Measurements from ENCODE around the gene IFTAP.

IFTAP gene

DNA sequence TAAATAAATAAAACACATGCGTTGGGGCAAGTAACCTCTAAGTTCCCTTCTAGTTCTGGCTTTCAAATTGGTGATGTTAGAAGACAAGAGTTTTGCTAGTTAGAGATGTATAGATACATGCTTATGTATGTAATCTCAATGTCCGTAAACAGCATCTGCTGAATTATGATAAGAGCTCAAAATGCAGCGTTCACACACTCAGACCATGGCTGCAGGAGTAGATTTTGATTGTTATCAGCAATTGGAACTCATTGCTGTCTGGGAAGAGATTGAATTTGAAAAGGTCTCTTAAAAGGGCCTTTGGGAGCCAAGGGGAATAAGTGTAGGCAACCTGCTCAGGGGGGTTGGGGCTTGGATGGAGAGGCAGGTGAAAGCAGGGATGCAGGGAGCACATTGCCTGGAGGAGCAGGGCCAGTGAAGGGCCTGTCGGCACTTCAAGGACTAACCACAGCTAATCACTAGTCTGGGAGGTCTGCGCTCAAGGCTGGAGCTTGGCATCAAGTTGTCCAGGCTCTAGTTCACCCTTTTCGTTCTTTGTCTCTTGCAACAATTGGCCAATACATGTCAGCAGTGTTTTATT lies 29.2 kb upstream of the IFTAP start:
- no peak overlapping the region for H3K4me3 ChIP-seq (ENCODE audit: low read depth, low read length)
- DNase-seq (ENCODE audit: low read depth) = no peak
- TF ChIP-seq, protein P1, sequence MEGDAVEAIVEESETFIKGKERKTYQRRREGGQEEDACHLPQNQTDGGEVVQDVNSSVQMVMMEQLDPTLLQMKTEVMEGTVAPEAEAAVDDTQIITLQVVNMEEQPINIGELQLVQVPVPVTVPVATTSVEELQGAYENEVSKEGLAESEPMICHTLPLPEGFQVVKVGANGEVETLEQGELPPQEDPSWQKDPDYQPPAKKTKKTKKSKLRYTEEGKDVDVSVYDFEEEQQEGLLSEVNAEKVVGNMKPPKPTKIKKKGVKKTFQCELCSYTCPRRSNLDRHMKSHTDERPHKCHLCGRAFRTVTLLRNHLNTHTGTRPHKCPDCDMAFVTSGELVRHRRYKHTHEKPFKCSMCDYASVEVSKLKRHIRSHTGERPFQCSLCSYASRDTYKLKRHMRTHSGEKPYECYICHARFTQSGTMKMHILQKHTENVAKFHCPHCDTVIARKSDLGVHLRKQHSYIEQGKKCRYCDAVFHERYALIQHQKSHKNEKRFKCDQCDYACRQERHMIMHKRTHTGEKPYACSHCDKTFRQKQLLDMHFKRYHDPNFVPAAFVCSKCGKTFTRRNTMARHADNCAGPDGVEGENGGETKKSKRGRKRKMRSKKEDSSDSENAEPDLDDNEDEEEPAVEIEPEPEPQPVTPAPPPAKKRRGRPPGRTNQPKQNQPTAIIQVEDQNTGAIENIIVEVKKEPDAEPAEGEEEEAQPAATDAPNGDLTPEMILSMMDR (IDR thresholded peaks at IDR 0.05; ENCODE audit: low read depth, low read length, missing control alignments) = no peak

GRCh38 chr11:36566407-36567053 lies 27.8 kb upstream of the IFTAP start:
- H3K4me3 ChIP-seq (ENCODE audit: low read depth, low read length) = no peak overlapping the region
- DNase-seq (ENCODE audit: low read depth) = no peak
- TF ChIP-seq, protein P1 (IDR thresholded peaks at IDR 0.05; ENCODE audit: low read depth, low read length, missing control alignments) = no peak

DNA sequence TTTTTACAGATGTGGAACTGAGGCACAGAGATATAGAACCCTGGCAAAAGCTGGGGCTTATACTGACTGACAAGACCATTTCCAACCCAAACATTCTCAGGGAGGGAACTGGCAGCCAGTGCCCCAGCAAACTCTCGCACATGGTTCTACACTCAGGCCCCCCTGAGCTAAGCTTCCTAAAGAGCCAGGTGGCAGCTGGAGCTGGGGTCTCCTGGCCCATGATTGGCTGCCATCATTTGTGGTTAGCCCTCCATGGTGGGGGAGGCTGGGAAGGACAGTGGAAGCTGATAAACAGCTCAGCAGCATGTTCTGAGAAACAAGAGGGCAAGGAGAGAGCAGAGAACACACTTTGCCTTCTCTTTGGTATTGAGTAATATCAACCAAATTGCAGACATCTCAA lies 26.6 kb upstream of the IFTAP start, which contains the start of gene RAG1:
Gene RAG1, plus strand, starts transcription at position 314 of the 400 bp plus-strand sequence. CDS start 5,298 bp downstream, outside the sequence.
- no peak within 1 kb of the TSS for H3K4me3 ChIP-seq (ENCODE audit: low read depth, low read length)

DNA sequence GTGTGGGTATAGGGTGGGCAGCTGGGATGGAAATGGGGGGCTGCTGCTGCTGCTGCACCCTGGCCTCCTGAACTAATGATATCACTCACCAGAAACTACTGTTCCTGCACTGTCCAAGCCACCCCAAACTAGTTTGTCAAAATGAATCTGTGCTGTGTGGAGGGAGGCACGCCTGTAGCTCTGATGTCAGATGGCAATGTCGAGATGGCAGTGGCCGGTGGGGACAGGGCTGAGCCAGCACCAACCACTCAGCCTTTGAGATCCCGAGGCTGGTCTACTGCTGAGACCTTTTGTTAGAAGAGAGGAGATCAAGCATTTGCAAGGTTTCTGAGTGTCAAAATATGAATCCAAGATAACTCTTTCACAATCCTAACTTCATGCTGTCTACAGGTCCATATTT lies 25.2 kb upstream of the IFTAP start:
- no peak overlapping the region for H3K4me3 ChIP-seq (ENCODE audit: low read depth, low read length)
- DNase-seq (ENCODE audit: low read depth) = no peak

More for the DNA sequence above, 26.6 kb upstream of the IFTAP start, which contains the start of gene RAG1:
- DNase-seq (ENCODE audit: low read depth) = no peak
- TF ChIP-seq, protein P1 (IDR thresholded peaks at IDR 0.05; ENCODE audit: low read depth, low read length, missing control alignments) = no peak

DNA sequence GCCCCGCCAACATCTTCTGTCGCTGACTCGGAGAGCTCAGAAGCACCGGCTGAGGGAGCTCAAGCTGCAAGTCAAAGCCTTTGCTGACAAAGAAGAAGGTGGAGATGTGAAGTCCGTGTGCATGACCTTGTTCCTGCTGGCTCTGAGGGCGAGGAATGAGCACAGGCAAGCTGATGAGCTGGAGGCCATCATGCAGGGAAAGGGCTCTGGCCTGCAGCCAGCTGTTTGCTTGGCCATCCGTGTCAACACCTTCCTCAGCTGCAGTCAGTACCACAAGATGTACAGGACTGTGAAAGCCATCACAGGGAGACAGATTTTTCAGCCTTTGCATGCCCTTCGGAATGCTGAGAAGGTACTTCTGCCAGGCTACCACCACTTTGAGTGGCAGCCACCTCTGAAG lies 19.8 kb upstream of the IFTAP start:
- DNase-seq (ENCODE audit: low read depth) = no peak
- TF ChIP-seq, protein P1 (IDR thresholded peaks at IDR 0.05; ENCODE audit: low read depth, low read length, missing control alignments) = no peak
- no peak overlapping the region for H3K4me3 ChIP-seq (ENCODE audit: low read depth, low read length)

More for the DNA sequence above, 25.2 kb upstream of the IFTAP start:
- TF ChIP-seq, protein P1 (IDR thresholded peaks at IDR 0.05; ENCODE audit: low read depth, low read length, missing control alignments) = no peak

DNA sequence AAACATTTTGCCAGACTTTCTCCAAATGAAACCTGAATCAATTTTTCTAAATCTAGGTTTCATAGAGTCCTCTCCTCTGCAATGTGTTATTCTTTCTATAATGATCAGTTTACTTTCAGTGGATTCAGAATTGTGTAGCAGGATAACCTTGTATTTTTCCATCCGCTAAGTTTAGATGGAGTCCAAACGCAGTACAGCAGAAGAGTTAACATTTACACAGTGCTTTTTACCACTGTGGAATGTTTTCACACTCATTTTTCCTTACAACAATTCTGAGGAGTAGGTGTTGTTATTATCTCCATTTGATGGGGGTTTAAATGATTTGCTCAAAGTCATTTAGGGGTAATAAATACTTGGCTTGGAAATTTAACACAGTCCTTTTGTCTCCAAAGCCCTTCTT lies 16.9 kb upstream of the IFTAP start:
- no peak overlapping the region for H3K4me3 ChIP-seq (ENCODE audit: low read depth, low read length)
- TF ChIP-seq, protein P1 (IDR thresholded peaks at IDR 0.05; ENCODE audit: low read depth, low read length, missing control alignments) = no peak
- no peak for DNase-seq (ENCODE audit: low read depth)

DNA sequence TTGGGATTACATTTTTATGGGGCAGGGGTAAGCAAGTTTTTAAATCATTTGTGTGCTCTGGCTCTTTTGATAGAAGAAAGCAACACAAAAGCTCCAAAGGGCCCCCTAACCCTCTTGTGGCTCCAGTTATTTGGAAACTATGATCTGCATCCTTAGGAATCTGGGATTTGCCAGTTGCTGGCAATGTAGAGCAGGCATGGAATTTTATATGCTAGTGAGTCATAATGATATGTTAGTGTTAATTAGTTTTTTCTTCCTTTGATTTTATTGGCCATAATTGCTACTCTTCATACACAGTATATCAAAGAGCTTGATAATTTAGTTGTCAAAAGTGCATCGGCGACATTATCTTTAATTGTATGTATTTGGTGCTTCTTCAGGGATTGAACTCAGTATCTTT lies 16.4 kb upstream of the IFTAP start:
- DNase-seq (ENCODE audit: low read depth) = no peak
- TF ChIP-seq, protein P1 (IDR thresholded peaks at IDR 0.05; ENCODE audit: low read depth, low read length, missing control alignments) = no peak
- no peak overlapping the region for H3K4me3 ChIP-seq (ENCODE audit: low read depth, low read length)
